Spleen (tissue), 11 donors: ENCODE data around the gene CACNG5. TPM values are rescaled to one million over a fixed set of nuclear protein-coding genes. Genes with fewer than 3 reads are reported as not detected.
A peak's percentile ranks its signal among the peaks of the same experiment; 100 is the strongest.
"Not testable (repeated sequence)": the region's sequence is repeated elsewhere in the genome, so short reads cannot be mapped to it uniquely, and the experiment has no call there.

Experiments used
- DNase-seq: peaks from one replicate; pipeline ENCODE4 v3.0.0-alpha.2; 2020
- H3K27ac ChIP-seq, 8 donors: fragments of 200-600 bp; sonication (generic) in 7 of 8; 1 replicate in 4 of 8; 2 replicates in 4 of 8; pipeline versions ENCODE4 v1.5.0 to v1.8.0; 2016 to 2021; ENCODE audit warnings: inconsistent platforms in 4 of 8, mild to moderate bottlenecking in 4 of 8, moderate library complexity in 1 of 8
- H3K27me3 ChIP-seq, 7 donors: fragments of 200-600 bp; sonication (generic) in 6 of 7; replicated peaks in 1 of 7; 1 replicate in 4 of 7; 2 replicates in 3 of 7; pipeline versions ENCODE4 v1.5.0 to v1.8.0; 2016 to 2021; ENCODE audit warnings: inconsistent platforms in 3 of 7, mild to moderate bottlenecking in 1 of 7
- H3K36me3 ChIP-seq, 6 donors: fragments of 200-600 bp; sonication (generic) in 5 of 6; 1 replicate in 4 of 6; 2 replicates in 2 of 6; pipeline versions ENCODE4 v1.5.0 to v1.8.0; 2016 to 2021; ENCODE audit warnings: inconsistent platforms in 2 of 6
- H3K4me1 ChIP-seq, 6 donors: fragments of 200-600 bp; sonication (generic) in 5 of 6; 1 replicate in 3 of 6; 2 replicates in 3 of 6; pipeline versions ENCODE4 v1.5.0 to v1.8.0; 2016 to 2021; ENCODE audit warnings: inconsistent platforms in 3 of 6
- H3K4me3 ChIP-seq, 8 donors: fragments of 200-600 bp; sonication (generic) in 7 of 8; 1 replicate in 4 of 8; 2 replicates in 4 of 8; pipeline versions ENCODE4 v1.5.0 to v1.8.0; 2016 to 2021; ENCODE audit warnings: inconsistent platforms in 4 of 8, mild to moderate bottlenecking in 4 of 8, moderate library complexity in 2 of 8
- H3K9me3 ChIP-seq, 8 donors: fragments of 200-600 bp; sonication (generic) in 7 of 8; 1 replicate in 4 of 8; 2 replicates in 4 of 8; pipeline versions ENCODE4 v1.5.0 to v1.8.0; 2016 to 2021; ENCODE audit warnings: inconsistent platforms in 4 of 8
- POLR2A ChIP-seq, 3 donors: fragments of 450-650 bp; IDR thresholded peaks; one replicate each; pipeline ENCODE4 v1.5.1; 2017; ENCODE audit warnings: antibody characterized with exemption in 3 of 3, mild to moderate bottlenecking in 1 of 3
- POLR2AphosphoS5 ChIP-seq, 3 donors: sonication (generic); formaldehyde crosslinking; IDR thresholded peaks; one replicate each; pipeline ENCODE4 v1.5.1; 2017; ENCODE audit warnings: antibody characterized with exemption in 3 of 3
- WGBS, 5 donors: extraction: QIAGEN DNeasy Blood & Tissue Kit in 3 of 5; methylation state at CpG; one replicate each; pipeline versions ENCODE4 v1.1.5 to v1.1.7; 2013 to 2018; 5-methylcytosine and 5-hydroxymethylcytosine counted together
- intact Hi-C: fragments of 100-400 bp; cut with DNase I; formaldehyde crosslinking; loops from one replicate; pipeline ENCODE4 v1.15.0; 2023; ENCODE audit warnings: low total_unique reads
- polyA plus RNA-seq, 3 donors: library from polyadenylated mRNA; stranded (reverse); fragments of 200-250 nt; gene quantifications; one replicate each; pipeline ENCODE4 v1.2.1, GENCODE V29; 2013
- total RNA-seq, 7 donors: library from RNA; depleted of rRNA in 3 of 7; stranded (reverse); fragments of >200 nt in 3 of 7; fragmentation: NEBNext Ultra II Directional in 4 of 7; extraction: Animal tissue kit (Norgen Biotek cat#: 25700) in 4 of 7; gene quantifications; one replicate each; pipeline versions ENCODE4 v1.1.0 to v1.2.1, GENCODE V29; 2016 to 2021
- TF ChIP-seq, protein P1 (sequence below), 11 experiments: fragments of 200-600 bp in 7 of 11; fragments of 450-650 bp in 4 of 11; sonication (generic) in 4 of 11; IDR thresholded peaks in 8 of 11; conservative IDR thresholded peaks in 3 of 11; 1 replicate in 7 of 11; 2 replicates in 4 of 11; pipeline versions ENCODE4 v1.4.0 to v1.8.0; 2016 to 2021; ENCODE audit warnings: antibody characterized with exemption in 11 of 11, inconsistent platforms in 4 of 11, mild to moderate bottlenecking in 1 of 11
- donor health status: healthy with polysubstance abuse.
- donor health status: DM: no; HTN: no; CAD: no; lungs with moderate emphysema.
- donor health status: DM: no; HTN: no; CAD: no.
- donor health status: Bipolar disorder and iron deficiency.
- donor health status: healthy.
- donor health status: DM: no; HTN: no; CAD: no.
- donor health status: DM: yes; HTN: yes; CAD: no.

CACNG5 gene
- total and polyA plus RNA-seq, 10 donors, result 0.13 to 0.79 (median 0.54) TPM; not detected in 5

DNA sequence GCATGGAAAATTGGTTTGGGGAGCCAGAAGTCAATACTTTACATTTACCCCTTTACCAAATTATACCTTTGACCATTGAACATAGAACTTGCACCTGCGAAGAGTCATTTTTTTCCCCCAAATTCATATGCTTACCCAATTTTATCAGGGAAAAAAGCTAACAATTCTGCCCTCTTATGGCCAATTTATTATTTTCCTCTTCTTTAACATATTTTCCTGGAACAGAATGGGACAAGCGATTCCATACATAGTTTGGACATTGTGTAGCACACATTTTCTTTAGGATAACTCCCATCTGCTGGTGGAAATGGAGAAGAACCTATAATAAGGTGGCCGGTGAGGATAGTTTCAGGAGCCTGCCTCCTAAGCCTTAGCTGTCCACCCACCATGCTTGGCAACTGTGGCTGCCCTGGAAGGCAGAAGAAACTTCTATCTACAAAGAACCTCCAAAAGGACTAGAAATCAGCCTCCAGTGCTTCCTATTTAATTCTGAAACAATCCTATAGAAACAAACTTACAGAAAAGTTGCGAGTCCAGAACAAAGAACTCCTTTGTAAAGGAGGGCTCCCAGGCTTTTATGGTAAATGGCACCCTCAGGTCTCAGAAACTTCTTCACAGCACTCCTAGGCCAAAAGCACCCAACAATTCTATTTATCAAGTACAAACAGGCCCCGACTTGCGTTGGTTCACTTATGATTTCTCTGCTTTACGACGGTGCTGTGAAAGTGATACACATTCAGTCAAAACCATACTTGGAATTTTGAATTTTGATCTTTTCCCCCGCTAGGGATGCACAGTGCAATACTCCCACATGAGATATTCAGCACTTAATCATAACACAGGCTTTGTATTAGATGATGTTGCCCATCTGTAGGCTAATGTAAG lies 65.5 kb downstream of the CACNG5 start:
- peak; percentile 11 for DNase-seq
- no peak overlapping the region for H3K4me3 ChIP-seq
- H3K27ac ChIP-seq, result no peak overlapping the region
- TF ChIP-seq, protein P1, sequence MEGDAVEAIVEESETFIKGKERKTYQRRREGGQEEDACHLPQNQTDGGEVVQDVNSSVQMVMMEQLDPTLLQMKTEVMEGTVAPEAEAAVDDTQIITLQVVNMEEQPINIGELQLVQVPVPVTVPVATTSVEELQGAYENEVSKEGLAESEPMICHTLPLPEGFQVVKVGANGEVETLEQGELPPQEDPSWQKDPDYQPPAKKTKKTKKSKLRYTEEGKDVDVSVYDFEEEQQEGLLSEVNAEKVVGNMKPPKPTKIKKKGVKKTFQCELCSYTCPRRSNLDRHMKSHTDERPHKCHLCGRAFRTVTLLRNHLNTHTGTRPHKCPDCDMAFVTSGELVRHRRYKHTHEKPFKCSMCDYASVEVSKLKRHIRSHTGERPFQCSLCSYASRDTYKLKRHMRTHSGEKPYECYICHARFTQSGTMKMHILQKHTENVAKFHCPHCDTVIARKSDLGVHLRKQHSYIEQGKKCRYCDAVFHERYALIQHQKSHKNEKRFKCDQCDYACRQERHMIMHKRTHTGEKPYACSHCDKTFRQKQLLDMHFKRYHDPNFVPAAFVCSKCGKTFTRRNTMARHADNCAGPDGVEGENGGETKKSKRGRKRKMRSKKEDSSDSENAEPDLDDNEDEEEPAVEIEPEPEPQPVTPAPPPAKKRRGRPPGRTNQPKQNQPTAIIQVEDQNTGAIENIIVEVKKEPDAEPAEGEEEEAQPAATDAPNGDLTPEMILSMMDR (IDR thresholded peaks at IDR 0.05 in 8 of 11, conservative IDR thresholded peaks at IDR 0.05 in 3 of 11), result no peak
- no peak for TF ChIP-seq POLR2AphosphoS5 (IDR thresholded peaks at IDR 0.05)
- TF ChIP-seq POLR2A (IDR thresholded peaks at IDR 0.05), result no peak
- peaks cover 0 to 16% (median 0%) of the 10 kb centered on the region in 7 donors for H3K27me3 ChIP-seq
- WGBS, 5 donors, result 70 to 80% (median 73%) methylated on average over 9 of the region's 9 CpGs
- no peaks in the 10 kb centered on the region for H3K36me3 ChIP-seq
- no peaks in the 10 kb centered on the region for H3K4me1 ChIP-seq
- intact Hi-C loops, result no loop called here
- H3K9me3 ChIP-seq, result no peaks in the 10 kb centered on the region

DNA sequence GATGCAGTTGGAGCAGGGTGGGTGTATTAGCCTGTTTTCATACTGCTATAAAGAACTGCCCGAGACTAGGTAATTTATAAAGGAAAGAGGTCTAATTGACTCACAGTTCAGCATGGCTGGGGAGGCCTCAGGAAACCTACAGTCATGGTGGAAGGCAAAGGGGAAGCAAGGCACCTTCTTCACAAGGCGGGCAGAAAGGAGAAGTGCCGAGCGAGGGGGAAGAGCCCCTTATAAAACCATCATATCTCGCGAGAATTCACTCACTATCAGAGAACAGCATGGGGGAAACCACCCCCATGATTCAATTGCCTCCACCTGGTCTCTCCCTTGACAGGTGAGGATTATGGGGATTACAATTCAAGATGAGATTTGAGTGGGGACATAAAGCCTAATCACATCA lies 68.4 kb downstream of the CACNG5 start:
- 25 to 50% (median 31%) methylated on average over 6 of the region's 6 CpGs for WGBS, 5 donors
- H3K9me3 ChIP-seq, H3K4me3 ChIP-seq, intact Hi-C loops, H3K27ac ChIP-seq, H3K36me3 ChIP-seq, H3K4me1 ChIP-seq: not testable (repeated sequence)
- peak; percentile 19 for DNase-seq
- H3K27me3 ChIP-seq, result peaks cover 0 to 10% (median 0%) of the 10 kb centered on the region in 7 donors

DNA sequence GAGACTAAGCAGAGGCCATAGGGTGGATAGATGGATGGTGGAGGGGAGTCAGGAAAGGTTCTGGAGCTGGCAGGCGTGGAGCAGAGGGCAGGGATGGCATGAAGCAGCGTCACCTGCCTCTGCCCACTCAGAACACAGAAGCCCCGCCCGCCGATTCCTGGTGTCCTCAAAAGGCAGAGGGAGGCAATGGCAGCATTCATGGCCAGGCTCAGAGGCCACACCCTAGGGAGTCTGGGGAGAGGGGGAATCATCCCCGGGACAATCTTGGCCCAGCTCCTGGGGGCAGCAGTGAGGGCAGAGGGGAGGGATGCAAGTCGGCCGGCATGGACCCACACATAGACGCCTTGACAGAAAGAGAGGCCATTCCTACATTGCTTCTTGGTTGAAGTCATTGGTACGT lies 68.9 kb downstream of the CACNG5 start:
- intact Hi-C loops, result no loop called here
- Histone ChIP-seq H3K9me3 (no peaks in the 10 kb centered on the region), H3K4me3 (no peak overlapping the region), H3K36me3 (no peaks in the 10 kb centered on the region), H3K27ac (no peak overlapping the region), H3K27me3 (peaks cover 0 to 7% (median 0%) of the 10 kb centered on the region in 7 donors), H3K4me1 (peaks cover 0 to 6% (median 0%) of the 10 kb centered on the region in 6 donors)
- DNase-seq, result peak; percentile 29
- 79 to 92% (median 87%) methylated on average over 10 of the region's 10 CpGs for WGBS, 5 donors
- TF ChIP-seq POLR2A (IDR thresholded peaks at IDR 0.05) (no peak), POLR2AphosphoS5 (IDR thresholded peaks at IDR 0.05) (no peak)
- TF ChIP-seq, protein P1 (IDR thresholded peaks at IDR 0.05 in 8 of 11, conservative IDR thresholded peaks at IDR 0.05 in 3 of 11), result no peak

DNA sequence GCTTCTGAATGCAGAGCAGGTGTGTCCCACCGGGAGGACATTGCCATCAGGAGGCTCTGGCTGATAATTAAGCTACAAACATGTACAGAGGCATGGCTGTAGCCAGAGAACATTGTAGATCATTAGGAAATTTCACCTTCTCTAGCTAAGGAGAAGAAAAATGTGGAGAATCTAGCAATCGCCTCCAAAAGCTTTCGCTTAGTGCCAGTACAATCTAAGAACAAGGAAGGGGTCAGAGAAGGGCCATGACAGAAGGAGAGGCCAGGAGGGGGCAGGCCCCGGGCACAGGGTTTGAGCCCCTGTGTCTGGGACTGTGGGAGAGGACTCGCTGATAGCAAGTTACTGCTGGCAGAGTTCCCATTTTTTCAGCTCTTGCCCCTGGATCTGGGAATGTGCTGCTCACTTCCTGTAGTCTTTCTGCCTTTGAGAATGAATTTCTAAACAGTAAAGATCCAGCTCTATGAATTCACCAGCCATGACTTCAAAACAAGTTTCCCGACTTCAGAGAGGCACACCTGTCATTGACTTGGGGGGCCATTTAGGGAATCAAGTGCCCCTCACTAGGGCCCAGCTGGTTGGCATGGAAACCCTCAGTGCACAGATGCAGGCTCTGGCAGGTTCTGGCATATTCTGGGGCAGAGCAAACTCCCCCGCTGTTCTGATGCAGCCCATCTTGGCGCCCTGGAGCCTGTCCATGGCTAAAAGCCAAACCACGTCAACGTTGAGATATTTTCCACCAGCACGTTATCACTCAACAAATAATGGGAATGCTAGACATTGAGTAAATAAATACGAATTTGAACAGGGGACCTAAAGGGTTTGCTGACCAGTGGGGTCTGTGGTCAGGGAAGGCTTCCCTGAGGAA lies 70.1 kb downstream of the CACNG5 start:
- peak; percentile 38 for DNase-seq
- Histone ChIP-seq H3K27ac (peak overlapping the region in 5 of 8 donors; percentile 28 to 45 (median 39)), H3K27me3 (no peaks in the 10 kb centered on the region), H3K4me1 (peaks cover 0 to 6% (median 0%) of the 10 kb centered on the region in 6 donors), H3K4me3 (no peak overlapping the region), H3K36me3 (no peaks in the 10 kb centered on the region), H3K9me3 (no peaks in the 10 kb centered on the region)
- WGBS, 5 donors, result 73 to 85% (median 74%) methylated on average over 12 of the region's 12 CpGs
- peak in 2 of 3 donors; percentile 33 to 48 for TF ChIP-seq POLR2AphosphoS5 (IDR thresholded peaks at IDR 0.05)
- no peak for TF ChIP-seq POLR2A (IDR thresholded peaks at IDR 0.05)
- TF ChIP-seq, protein P1 (IDR thresholded peaks at IDR 0.05 in 8 of 11, conservative IDR thresholded peaks at IDR 0.05 in 3 of 11), result no peak
- intact Hi-C loops, result loop anchor here (5.0 kb wide), 1 partner anchor 188 kb away; no protein-coding TSS in a partner anchor
